HG02763 (cell line): ENCODE data around the gene TENM4.

Source experiments
- ATAC-seq: cut with Tn5 transposase; IDR thresholded peaks from one replicate; pipeline ENCODE4 v1.9.1; 2021; ENCODE audit warnings: mild to moderate bottlenecking, moderate library complexity; ENCODE audit not compliant: unreplicated experiment

Gene TENM4

GRCh38 chr11:79353706-79354105, 87.1 kb downstream of the TENM4 start:
- no peak for ATAC-seq

- no peak for ATAC-seq
Observed at GRCh38 chr11:79352349-79352703, 88.5 kb downstream of the TENM4 start.

- no peak for ATAC-seq
Observed at GRCh38 chr11:79348976-79349682, 91.7 kb downstream of the TENM4 start.

- no peak for ATAC-seq
Observed at GRCh38 chr11:79346021-79346420, 94.8 kb downstream of the TENM4 start.

GRCh38 chr11:79344753-79345294, 96.0 kb downstream of the TENM4 start:
- ATAC-seq: no peak

- ATAC-seq: no peak
Observed at GRCh38 chr11:79342686-79343085, 98.1 kb downstream of the TENM4 start.

- no peak for ATAC-seq
Observed at GRCh38 chr11:79342236-79342635, 98.6 kb downstream of the TENM4 start.

GRCh38 chr11:79340535-79340934, 100.3 kb downstream of the TENM4 start:
- ATAC-seq: no peak

- ATAC-seq: no peak
Observed at GRCh38 chr11:79336797-79337517, 103.9 kb downstream of the TENM4 start.

- no peak for ATAC-seq
Observed at GRCh38 chr11:79335681-79336080, 105.1 kb downstream of the TENM4 start.

GRCh38 chr11:79333355-79333754, 107.5 kb downstream of the TENM4 start:
- no peak for ATAC-seq

- ATAC-seq: no peak
Observed at GRCh38 chr11:79332017-79332416, 108.8 kb downstream of the TENM4 start.

- no peak for ATAC-seq
Observed at GRCh38 chr11:79331203-79331901, 109.5 kb downstream of the TENM4 start.

GRCh38 chr11:79330651-79331050, 110.2 kb downstream of the TENM4 start:
- no peak for ATAC-seq

- no peak for ATAC-seq
Observed at GRCh38 chr11:79329561-79329960, 111.3 kb downstream of the TENM4 start.

- no peak for ATAC-seq
Observed at GRCh38 chr11:79328402-79328801, 112.4 kb downstream of the TENM4 start.

- no peak for ATAC-seq
Observed at GRCh38 chr11:79325851-79326250, 115.0 kb downstream of the TENM4 start.

- ATAC-seq: no peak
Observed at GRCh38 chr11:79321263-79321662, 119.6 kb downstream of the TENM4 start.

- no peak for ATAC-seq
Observed at GRCh38 chr11:79314906-79315689, 125.7 kb downstream of the TENM4 start.

GRCh38 chr11:79313530-79313913, 127.3 kb downstream of the TENM4 start:
- no peak for ATAC-seq
